OCI-LY7 (cell line): Measurements from ENCODE around the gene CATSPERE. TPM values are rescaled to one million over a fixed set of nuclear protein-coding genes. Genes with fewer than 3 reads are reported as not detected.

ENCODE experiments used
- BruUV-seq: library from RNA; stranded (reverse); fragments of 400-500 nt; replicated peaks from 2 replicates; lab custom pipeline; 2021; lab: Mats Ljungman, UMichigan
- CTCF ChIA-PET: fragments of 300-600 bp; sonication (Branson Sonifier 250); formaldehyde crosslinking; loops from one replicate; lab custom pipeline; 2022; ENCODE audit warnings: antibody characterized with exemption; ENCODE audit not compliant: unreplicated experiment; lab: Charles Lee
- POLR2A ChIA-PET: fragments of 300-600 bp; sonication (Branson Sonifier 250); formaldehyde crosslinking; loops from one replicate; lab custom pipeline; 2022; ENCODE audit warnings: antibody characterized with exemption; lab: Charles Lee
- DNase-seq: peaks from one replicate; pipeline ENCODE4 v3.0.0-alpha.2; 2015; ENCODE audit warnings: low spot score
- H2AFZ ChIP-seq: fragments of 200-600 bp; sonication (generic), shearing (Covaris generic); 2 replicates; pipeline ENCODE4 v1.6.1; 2014; ENCODE audit warnings: mild to moderate bottlenecking, antibody characterized with exemption, low read length, moderate library complexity
- H3K27ac ChIP-seq: fragments of 200-600 bp; sonication (generic); 2 replicates; pipeline ENCODE4 v1.5.1; 2014; ENCODE audit warnings: mixed run types, low read depth, mild to moderate bottlenecking, moderate library complexity, low read length, inconsistent platforms; ENCODE audit not compliant: poor library complexity, severe bottlenecking
- H3K36me3 ChIP-seq: fragments of 200-600 bp; sonication (generic); 2 replicates; pipeline ENCODE4 v1.6.1; 2014; ENCODE audit warnings: mild to moderate bottlenecking, antibody characterized with exemption, low read length, moderate library complexity, mixed read lengths; ENCODE audit not compliant: insufficient read depth
- H3K4me1 ChIP-seq: fragments of 200-600 bp; sonication (generic); 2 replicates; pipeline ENCODE4 v1.5.1; 2014; ENCODE audit warnings: mild to moderate bottlenecking, low read length; ENCODE audit not compliant: insufficient read depth, poor library complexity, severe bottlenecking
- H3K4me2 ChIP-seq: fragments of 200-600 bp; sonication (generic); 2 replicates; pipeline ENCODE4 v1.6.1; 2014; ENCODE audit warnings: mild to moderate bottlenecking, low read length
- H3K4me3 ChIP-seq: fragments of 200-600 bp; sonication (generic); 2 replicates; pipeline ENCODE4 v1.5.1; 2014; ENCODE audit warnings: mild to moderate bottlenecking, low read depth, low read length; ENCODE audit not compliant: poor library complexity, severe bottlenecking
- H3K79me2 ChIP-seq: fragments of 200-600 bp; sonication (generic); 2 replicates; pipeline ENCODE4 v1.6.1; 2016; ENCODE audit warnings: low read depth, mild to moderate bottlenecking, low read length, moderate library complexity, mixed read lengths; ENCODE audit not compliant: insufficient read depth
- H3K9me2 ChIP-seq: fragments of 200-600 bp; sonication (generic); 2 replicates; pipeline ENCODE4 v1.6.1; 2016; ENCODE audit warnings: mild to moderate bottlenecking, low read length, mixed read lengths; ENCODE audit not compliant: insufficient read depth
- H3K9me3 ChIP-seq: fragments of 200-600 bp; sonication (generic); 2 replicates; pipeline ENCODE4 v1.6.1; 2014; ENCODE audit warnings: mild to moderate bottlenecking, mixed run types, low read length, mixed read lengths
- H4K20me1 ChIP-seq: fragments of 200-600 bp; sonication (generic); 2 replicates; pipeline ENCODE4 v1.6.1; 2014; ENCODE audit warnings: mild to moderate bottlenecking, antibody characterized with exemption, low read length, moderate library complexity, mixed read lengths; ENCODE audit not compliant: insufficient read depth
- CTCF ChIP-seq: fragments of 200-600 bp; sonication (generic); conservative IDR thresholded peaks from 2 replicates; pipeline ENCODE4 v1.5.1; 2014; ENCODE audit warnings: mild to moderate bottlenecking, antibody characterized with exemption, low read length, moderate library complexity, mixed read lengths
- EZH2phosphoT487 ChIP-seq: fragments of 200-600 bp; sonication (generic); IDR thresholded peaks from 2 replicates; pipeline ENCODE4 v1.6.1; 2018; ENCODE audit warnings: low read depth, borderline replicate concordance, mild to moderate bottlenecking, mixed run types, antibody characterized with exemption, low read length, moderate library complexity, mixed read lengths
- intact Hi-C: fragments of 100-400 bp; cut with micrococcal nuclease; formaldehyde crosslinking; loops from one replicate; pipeline ENCODE4 v1.10.0; 2022; ENCODE audit not compliant: unreplicated experiment
- total RNA-seq, 2 experiments: library from RNA; depleted of rRNA in 1 of 2; stranded (reverse); fragments of >200 nt in 1 of 2; shearing (Covaris generic) in 1 of 2; gene quantifications; 2 replicates each; pipeline ENCODE4 v1.2.3, GENCODE V29; 2014 to 2022

Gene CATSPERE
- total RNA-seq, 2 experiments from 2014 or later = 0.41 to 1.1 TPM

GRCh38 chr1:244645414-244645813, 184.3 kb downstream of the CATSPERE start:
- H3K4me3 ChIP-seq = no peak overlapping the region
- H3K79me2 ChIP-seq = no peaks in the 10 kb centered on the region
- no peak for DNase-seq
- ChIA-PET POLR2A (interaction anchor here (0.6 to 1.5 kb wide), 3 partner anchors 10 to 362 kb away, joined by 3 to 6 read pairs (median 3); no protein-coding TSS in a partner anchor), CTCF (no interaction called here)
- no peaks in the 10 kb centered on the region for H3K4me1 ChIP-seq
- intact Hi-C loops = no loop called here
- H3K4me2 ChIP-seq = no peak overlapping the region
- TF ChIP-seq EZH2phosphoT487 (no peak), CTCF (no peak)
- no peak overlapping the region for H2AFZ ChIP-seq
- H3K27ac ChIP-seq = no peak overlapping the region
- BruUV-seq = no TSS peak
- no peaks in the 10 kb centered on the region for H3K36me3 ChIP-seq
- H3K9me2 ChIP-seq = no peaks in the 10 kb centered on the region
- H4K20me1 ChIP-seq = no peaks in the 10 kb centered on the region
- no peaks in the 10 kb centered on the region for H3K9me3 ChIP-seq

- POLR2A ChIA-PET = interaction anchor here (0.6 kb wide), 1 partner anchor 48 kb away, joined by 3 read pairs; no protein-coding TSS in a partner anchor
- DNase-seq = no peak
Observed at GRCh38 chr1:244645890-244646289, 184.8 kb downstream of the CATSPERE start.

More at GRCh38 chr1:244645890-244646289, 184.8 kb downstream of the CATSPERE start:
- Histone ChIP-seq H3K27ac (no peak overlapping the region), H3K4me1 (no peaks in the 10 kb centered on the region), H2AFZ (no peak overlapping the region), H3K79me2 (no peaks in the 10 kb centered on the region), H3K36me3 (no peaks in the 10 kb centered on the region), H4K20me1 (no peaks in the 10 kb centered on the region), H3K4me3 (no peak overlapping the region), H3K4me2 (no peak overlapping the region), H3K9me2 (no peaks in the 10 kb centered on the region), H3K9me3 (no peaks in the 10 kb centered on the region)
- intact Hi-C loops = no loop called here
- CTCF ChIA-PET = no interaction called here
- no peak for TF ChIP-seq EZH2phosphoT487
- no peak for TF ChIP-seq CTCF
- no TSS peak for BruUV-seq
